ENCODE data around the gene UNC13B. TPM values are rescaled to one million over a fixed set of nuclear protein-coding genes. Genes with fewer than 3 reads are reported as not detected.

Gene UNC13B
- total and polyA plus RNA-seq, 9 of the 15 experiments (the other 6 are each of a cell fraction or from before 2014, with no cell fraction given): 2.4 to 11.5 (median 8.6) TPM

DNA sequence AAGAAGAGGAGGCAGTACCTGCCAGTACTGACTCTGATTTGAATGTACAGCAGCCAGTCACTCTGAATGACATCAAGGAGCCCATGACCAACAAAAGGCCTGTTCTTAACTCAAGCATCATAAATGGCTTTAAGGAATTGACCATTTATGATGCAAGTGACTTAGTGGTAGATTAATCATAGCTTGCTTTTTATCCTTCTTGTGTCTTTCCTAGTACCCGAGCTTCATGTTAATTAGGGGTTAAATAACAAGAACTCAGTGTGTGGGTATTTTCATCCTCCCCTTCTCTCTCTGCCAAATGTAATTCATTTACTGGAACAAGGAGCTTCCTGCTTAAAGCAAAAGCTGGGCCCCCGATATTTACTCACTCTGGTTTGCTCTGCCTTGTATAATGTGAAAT, 146.5 kb downstream of the UNC13B start:
- ChIA-PET POLR2A (interaction anchor here (0.7 kb wide), 1 partner anchor 16 kb away, joined by 3 read pairs; no protein-coding TSS in a partner anchor), CTCF (ENCODE audit: low intra/inter-chr PET ratio) (no interaction called here)
- no peaks in the 10 kb centered on the region for H3K9me1 ChIP-seq (ENCODE audit: control insufficient read depth, insufficient read depth, low read length)
- no peaks in the 10 kb centered on the region for H3K9me3 ChIP-seq (replicated peaks; ENCODE audit: control insufficient read depth, insufficient read depth, low read depth, low read length)
- in situ Hi-C loops (cut with MboI) (no loop called here), intact Hi-C loops (cut with micrococcal nuclease) (no loop called here)
- H3K4me1 ChIP-seq (replicated peaks in 1 of 2; ENCODE audit: control insufficient read depth in 2 of 2, insufficient read depth in 2 of 2, low read length in 2 of 2): peaks cover 0 to 13% of the 10 kb centered on the region in 2 experiments; a peak in 2 of 5 replicates
- no peaks in the 10 kb centered on the region for H4K20me1 ChIP-seq (replicated peaks; ENCODE audit: control insufficient read depth, insufficient read depth, low read length)
- H3K4me3 ChIP-seq: no peak overlapping the region
- ATAC-seq (no peak), DNase-seq (ENCODE audit: extremely low read depth in 1 of 4, low spot score in 3 of 4) (no peak), FAIRE-seq (no peak)
- H2AFZ ChIP-seq (ENCODE audit: low read depth, low read length): no peak overlapping the region
- 32% methylated on average over 2 of the region's 2 CpGs for WGBS (ENCODE audit: insufficient coverage, low coverage, missing lambda C conversion rate)
- H3K9ac ChIP-seq (ENCODE audit: insufficient read depth in 1 of 2, low read depth in 2 of 2, low read length in 2 of 2): no peak overlapping the region
- no peaks in the 10 kb centered on the region for H3K36me3 ChIP-seq (ENCODE audit: control insufficient read depth, insufficient read depth, low read length)
- TF ChIP-seq, protein P1, sequence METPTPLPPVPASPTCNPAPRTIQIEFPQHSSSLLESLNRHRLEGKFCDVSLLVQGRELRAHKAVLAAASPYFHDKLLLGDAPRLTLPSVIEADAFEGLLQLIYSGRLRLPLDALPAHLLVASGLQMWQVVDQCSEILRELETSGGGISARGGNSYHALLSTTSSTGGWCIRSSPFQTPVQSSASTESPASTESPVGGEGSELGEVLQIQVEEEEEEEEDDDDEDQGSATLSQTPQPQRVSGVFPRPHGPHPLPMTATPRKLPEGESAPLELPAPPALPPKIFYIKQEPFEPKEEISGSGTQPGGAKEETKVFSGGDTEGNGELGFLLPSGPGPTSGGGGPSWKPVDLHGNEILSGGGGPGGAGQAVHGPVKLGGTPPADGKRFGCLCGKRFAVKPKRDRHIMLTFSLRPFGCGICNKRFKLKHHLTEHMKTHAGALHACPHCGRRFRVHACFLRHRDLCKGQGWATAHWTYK (CRISPR knock-in tag; IDR thresholded peaks at IDR 0.05): no peak
- TF ChIP-seq MCM5 (IDR thresholded peaks at IDR 0.05; ENCODE audit: low read depth) (no peak), NR3C1 (CRISPR knock-in tag; IDR thresholded peaks at IDR 0.05) (no peak), RB1 (IDR thresholded peaks at IDR 0.05; ENCODE audit: low read depth) (no peak), MYNN (IDR thresholded peaks at IDR 0.05) (no peak), MYNN (CRISPR knock-in tag; IDR thresholded peaks at IDR 0.05) (no peak), CC2D1A (IDR thresholded peaks at IDR 0.05) (no peak), CREB1 (IDR thresholded peaks at IDR 0.05) (no peak), CREB1 (CRISPR knock-in tag; IDR thresholded peaks at IDR 0.05) (no peak), ZNF561 (CRISPR knock-in tag; conservative IDR thresholded peaks at IDR 0.05) (no peak), ZNF217 (CRISPR knock-in tag; IDR thresholded peaks at IDR 0.05) (no peak), DMBX1 (CRISPR knock-in tag; IDR thresholded peaks at IDR 0.05; ENCODE audit: borderline replicate concordance) (no peak), ZNF668 (CRISPR knock-in tag; IDR thresholded peaks at IDR 0.05) (no peak), ZKSCAN3 (CRISPR knock-in tag; IDR thresholded peaks at IDR 0.05) (no peak), FOXM1 (IDR thresholded peaks at IDR 0.05; ENCODE audit: low read depth) (no peak), FOXM1 (CRISPR knock-in tag; IDR thresholded peaks at IDR 0.05; ENCODE audit: low read depth) (no peak), SMAD1 (IDR thresholded peaks at IDR 0.05; ENCODE audit: low read depth, low read length, partially characterized antibody) (no peak), MED1 (CRISPR knock-in tag; IDR thresholded peaks at IDR 0.05; ENCODE audit: borderline replicate concordance) (no peak)
- no TSS peak for BruUV-seq (replicated peaks)
- no peaks in the 10 kb centered on the region for H3K27me3 ChIP-seq (ENCODE audit: control insufficient read depth in 2 of 2, insufficient read depth in 2 of 2, low read length in 2 of 2)
- no peaks in the 10 kb centered on the region for H3K79me2 ChIP-seq (ENCODE audit: control insufficient read depth, insufficient read depth, low read length)
- no peak overlapping the region for H3K4me2 ChIP-seq (ENCODE audit: insufficient read depth, low read length)
- H3K27ac ChIP-seq (ENCODE audit: extremely low read depth, low read depth, low read length): no peak overlapping the region
